BJ (cell line): ENCODE results near the gene TUBB. TPM values are rescaled to one million over a fixed set of nuclear protein-coding genes. Genes with fewer than 3 reads are reported as not detected.

Experiments
- CTCF ChIA-PET: fragments of 350-600 bp; formaldehyde crosslinking; extraction: SDS; loops from one replicate; lab custom pipeline; 2021; ENCODE audit warnings: antibody characterized with exemption, inconsistent platforms; lab: Yijun Ruan, JAX
- POLR2A ChIA-PET: fragments of 300-600 bp; sonication (Branson Sonifier 250); formaldehyde crosslinking; extraction: SDS; loops from one replicate; lab custom pipeline; 2021; ENCODE audit warnings: antibody characterized with exemption; lab: Charles Lee
- DNase-seq: peaks from one replicate; pipeline ENCODE4 v3.0.0-alpha.2; 2011; ENCODE audit warnings: low read depth
- H3K27me3 ChIP-seq: 2 replicates; pipeline ENCODE4 v1.6.0; 2011; ENCODE audit warnings: low read length; ENCODE audit not compliant: control insufficient read depth, insufficient read depth
- H3K36me3 ChIP-seq: 2 replicates; pipeline ENCODE4 v1.5.1; 2011; ENCODE audit warnings: low read length; ENCODE audit not compliant: control insufficient read depth, insufficient read depth
- H3K4me3 ChIP-seq: 2 replicates; pipeline ENCODE4 v1.5.1; 2011; ENCODE audit warnings: low read depth, mild to moderate bottlenecking, control low read depth, low read length
- polyA plus RNA-seq: library from polyadenylated mRNA; depleted of rRNA; stranded (reverse); fragments of >200 nt; gene quantifications from 2 replicates; pipeline ENCODE4 v1.2.3, GENCODE V29; 2011
- TF ChIP-seq, protein P1 (sequence below): IDR thresholded peaks from 2 replicates; pipeline ENCODE4 v1.5.1; 2011; ENCODE audit warnings: low read depth, mild to moderate bottlenecking, control low read depth, inconsistent platforms, low read length, moderate library complexity; ENCODE audit not compliant: insufficient read depth

Gene TUBB
- polyA plus RNA-seq, 1 experiment, result 1,840 TPM

DNA sequence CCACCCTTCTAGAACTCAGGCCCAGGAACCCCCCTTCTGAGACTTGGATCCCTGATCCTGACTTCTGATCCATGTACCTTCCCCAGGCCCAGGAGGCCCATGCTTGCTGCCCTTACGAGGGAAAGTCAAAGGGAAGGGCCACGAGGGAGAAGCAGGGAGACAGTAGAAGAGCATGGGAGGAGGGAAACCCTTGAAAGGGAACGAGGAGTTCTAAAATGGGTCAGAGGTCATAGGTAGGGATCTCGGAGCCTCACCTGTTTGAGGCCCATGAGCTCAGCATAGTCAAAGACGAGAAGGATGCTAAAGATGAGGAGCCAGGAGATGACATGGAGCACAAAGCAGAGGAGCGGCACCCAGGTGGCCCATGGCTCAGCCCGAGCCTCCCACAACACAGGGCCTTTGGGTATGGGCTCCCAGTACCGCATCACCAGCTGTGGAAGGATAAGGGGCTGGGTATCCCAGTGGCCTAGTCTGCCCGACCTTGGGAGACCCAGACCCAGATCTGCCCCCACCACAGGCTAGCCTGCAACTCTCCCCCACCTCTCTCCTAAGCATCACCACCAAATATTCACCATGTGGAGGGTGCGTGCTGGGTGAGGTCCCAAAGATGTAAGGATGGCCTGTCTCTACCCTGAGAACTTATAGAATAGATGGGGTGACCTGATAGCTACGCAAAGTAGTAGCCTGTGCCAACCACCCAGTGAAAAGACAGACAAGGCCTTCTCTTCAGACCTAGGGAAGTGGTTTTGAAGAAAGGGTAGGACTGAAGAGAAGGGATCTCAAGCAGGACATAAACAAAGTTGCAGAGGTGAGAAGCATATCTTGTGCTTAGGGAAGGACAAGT is 30.9 kb upstream of the TUBB start:
- ChIA-PET POLR2A (no interaction called here), CTCF (interaction anchor here (0.8 to 3.6 kb wide), 3 partner anchors 17 to 131 kb away, joined by 3 to 22 read pairs (median 6); partner anchors contain the start of gene DHX16)
- TF ChIP-seq, protein P1, sequence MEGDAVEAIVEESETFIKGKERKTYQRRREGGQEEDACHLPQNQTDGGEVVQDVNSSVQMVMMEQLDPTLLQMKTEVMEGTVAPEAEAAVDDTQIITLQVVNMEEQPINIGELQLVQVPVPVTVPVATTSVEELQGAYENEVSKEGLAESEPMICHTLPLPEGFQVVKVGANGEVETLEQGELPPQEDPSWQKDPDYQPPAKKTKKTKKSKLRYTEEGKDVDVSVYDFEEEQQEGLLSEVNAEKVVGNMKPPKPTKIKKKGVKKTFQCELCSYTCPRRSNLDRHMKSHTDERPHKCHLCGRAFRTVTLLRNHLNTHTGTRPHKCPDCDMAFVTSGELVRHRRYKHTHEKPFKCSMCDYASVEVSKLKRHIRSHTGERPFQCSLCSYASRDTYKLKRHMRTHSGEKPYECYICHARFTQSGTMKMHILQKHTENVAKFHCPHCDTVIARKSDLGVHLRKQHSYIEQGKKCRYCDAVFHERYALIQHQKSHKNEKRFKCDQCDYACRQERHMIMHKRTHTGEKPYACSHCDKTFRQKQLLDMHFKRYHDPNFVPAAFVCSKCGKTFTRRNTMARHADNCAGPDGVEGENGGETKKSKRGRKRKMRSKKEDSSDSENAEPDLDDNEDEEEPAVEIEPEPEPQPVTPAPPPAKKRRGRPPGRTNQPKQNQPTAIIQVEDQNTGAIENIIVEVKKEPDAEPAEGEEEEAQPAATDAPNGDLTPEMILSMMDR, result no peak
- no peak for DNase-seq
- no peak overlapping the region for H3K4me3 ChIP-seq
- H3K36me3 ChIP-seq, result peaks cover 3% of the 10 kb centered on the region
- no peaks in the 10 kb centered on the region for H3K27me3 ChIP-seq

DNA sequence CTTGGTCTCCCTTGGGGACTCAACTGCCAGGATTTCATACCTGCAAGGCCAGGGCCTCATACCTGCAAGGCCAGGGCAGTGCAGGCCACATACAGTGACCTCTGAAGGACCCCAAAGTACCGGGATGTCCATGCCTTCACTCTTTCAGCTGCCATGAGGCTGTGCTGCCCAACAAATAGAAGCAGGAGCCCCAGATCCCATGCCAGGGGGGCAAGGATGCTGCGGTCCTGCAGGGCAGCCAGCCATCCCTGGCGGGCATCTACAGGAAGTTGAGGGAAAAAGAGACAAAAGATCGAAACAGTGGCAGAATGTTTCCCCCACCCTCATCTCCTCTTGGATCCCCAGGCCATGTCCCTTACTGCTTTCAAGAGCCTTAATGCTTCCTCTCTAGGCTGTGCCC is 30.2 kb upstream of the TUBB start:
- no peak for DNase-seq
- TF ChIP-seq, protein P1, result no peak
- POLR2A ChIA-PET, result no interaction called here
- H3K4me3 ChIP-seq, result no peak overlapping the region; the same call in 1 of the 2 replicates
- peaks cover 2% of the 10 kb centered on the region; the same call in 1 of the 2 replicates for H3K36me3 ChIP-seq
- CTCF ChIA-PET, result interaction anchor here (2.3 to 3.6 kb wide), 3 partner anchors 11 to 33 kb away, joined by 6 to 22 read pairs (median 21); partner anchors contain the start of gene DHX16
- no peaks in the 10 kb centered on the region for H3K27me3 ChIP-seq

DNA sequence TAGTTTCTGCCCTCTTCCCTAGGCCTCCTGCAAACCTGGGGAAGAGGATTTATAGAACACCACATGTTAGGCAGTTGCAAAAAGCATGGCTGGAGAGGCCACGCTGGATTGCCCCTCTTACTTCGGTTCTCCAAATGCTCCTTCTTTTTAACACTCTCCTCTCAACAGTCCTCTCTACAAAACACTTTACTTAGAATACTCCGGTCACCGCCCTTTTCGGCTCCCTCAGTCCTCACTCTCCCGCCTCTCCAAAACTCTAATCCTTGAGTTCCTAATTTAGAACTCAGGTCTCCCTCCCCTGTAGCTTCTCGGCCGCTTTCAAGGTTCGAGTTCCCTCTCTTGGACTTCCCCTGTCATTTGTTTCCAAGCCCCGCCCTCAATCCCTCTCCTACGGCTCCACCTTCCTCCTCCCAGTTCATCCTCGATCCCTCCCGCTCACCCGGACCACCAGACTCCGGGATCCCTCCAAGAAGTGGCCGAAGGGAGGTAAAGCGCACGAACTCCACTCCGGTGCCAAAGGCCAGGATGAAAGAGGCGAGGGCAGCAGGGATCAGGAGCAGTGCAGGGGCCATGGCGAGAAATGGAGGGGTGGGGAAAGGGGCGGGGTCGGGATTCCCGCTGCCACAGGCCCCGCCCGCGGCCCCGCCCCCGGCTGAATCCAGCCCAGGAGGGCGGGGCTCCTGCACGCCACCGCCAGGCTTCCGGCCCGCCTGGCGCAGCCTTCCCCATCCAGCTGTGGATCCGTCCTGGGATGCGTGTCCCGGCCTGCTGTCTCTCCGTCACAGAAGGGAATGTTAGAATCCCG is 29.5 kb upstream of the TUBB start, which contains the start of gene NRM:
Gene NRM (minus strand): TSS at position 582 of the 805 bp plus-strand sequence. CDS start 10 bp downstream, at position 572.
- Histone ChIP-seq H3K36me3 (peaks cover 2% of the 10 kb centered on the region; the same call in 1 of the 2 replicates), H3K27me3 (no peaks in the 10 kb centered on the region), H3K4me3 (peak within 1 kb of the TSS; percentile 75)
- CTCF ChIA-PET, result interaction anchor here (1.2 to 3.6 kb wide), 4 partner anchors 12 to 32 kb away, joined by 4 to 22 read pairs (median 16); no protein-coding TSS in a partner anchor
- TF ChIP-seq, protein P1, result no peak
- POLR2A ChIA-PET, result interaction anchor here (0.6 kb wide), 1 partner anchor 27 kb away, joined by 4 read pairs; no protein-coding TSS in a partner anchor
- DNase-seq, result no peak

DNA sequence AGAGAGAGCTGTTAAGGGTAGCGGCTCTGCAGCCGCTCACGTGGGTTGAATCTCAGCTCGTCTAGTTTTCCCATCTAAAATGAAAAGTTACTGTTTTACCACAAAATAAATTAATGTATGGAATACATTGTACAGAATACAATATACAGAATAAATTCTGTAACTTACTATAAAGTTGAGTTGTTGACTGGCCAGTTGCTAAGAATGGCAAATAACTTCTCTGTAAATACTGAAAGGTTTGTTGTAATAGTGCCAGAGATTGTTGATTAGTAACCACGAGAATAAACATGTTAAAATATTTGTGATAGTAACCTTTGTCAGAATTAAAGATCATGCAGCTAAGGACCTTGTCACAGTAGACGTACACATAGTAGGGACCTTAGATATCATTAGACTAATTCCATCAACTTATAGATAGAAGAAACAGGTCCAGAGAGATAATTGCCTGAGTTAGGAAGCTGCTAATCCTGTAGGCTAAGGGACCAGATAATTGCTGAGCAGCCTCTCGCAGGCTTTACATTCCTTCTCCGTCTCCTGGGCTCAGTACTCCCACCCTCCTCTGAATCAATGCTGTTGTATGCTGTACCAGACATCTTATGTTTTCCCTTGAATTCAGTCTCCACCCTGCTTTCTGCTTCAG is 28.8 kb upstream of the TUBB start:
- DNase-seq, result no peak
- ChIA-PET CTCF (interaction anchor here (1.1 to 2.9 kb wide), 4 partner anchors 12 to 32 kb away, joined by 3 to 21 read pairs (median 8); no protein-coding TSS in a partner anchor), POLR2A (interaction anchor here (0.6 kb wide), 1 partner anchor 26 kb away, joined by 4 read pairs; no protein-coding TSS in a partner anchor)

More for the DNA sequence above, 28.8 kb upstream of the TUBB start:
- peaks cover 2% of the 10 kb centered on the region; the same call in 1 of the 2 replicates for H3K36me3 ChIP-seq
- H3K4me3 ChIP-seq, result peak overlapping the region; percentile 75
- no peaks in the 10 kb centered on the region for H3K27me3 ChIP-seq
- TF ChIP-seq, protein P1, result no peak
